Activated CD4-positive, alpha-beta T cell treated with anti-CD3 and anti-CD28 coated beads, Interleukin-2, amount 50 U/mL, for 4 hours (primary cell): ENCODE measurements around the gene FXYD2.

ENCODE experiments used
- DNase-seq, 2 experiments: peaks; one replicate each; pipeline ENCODE4 v3.0.0-alpha.2; 2020

Gene FXYD2

GRCh38 chr11:117834838-117835443 lies 10.4 kb upstream of the FXYD2 start:
- DNase-seq: no peak

GRCh38 chr11:117834068-117834810 lies 9.7 kb upstream of the FXYD2 start:
- no peak for DNase-seq

- DNase-seq: no peak
Measured at GRCh38 chr11:117833401-117833891, 8.9 kb upstream of the FXYD2 start.

GRCh38 chr11:117832511-117832910 lies 8.0 kb upstream of the FXYD2 start:
- DNase-seq: no peak

- no peak for DNase-seq
Measured at GRCh38 chr11:117831661-117832415, 7.3 kb upstream of the FXYD2 start.

- no peak for DNase-seq
Measured at GRCh38 chr11:117830674-117831351, 6.3 kb upstream of the FXYD2 start.

- DNase-seq: no peak
Measured at GRCh38 chr11:117830072-117830471, 5.5 kb upstream of the FXYD2 start.

- DNase-seq: no peak
Measured at GRCh38 chr11:117829369-117829725, 4.8 kb upstream of the FXYD2 start.

GRCh38 chr11:117828611-117829368 lies 4.2 kb upstream of the FXYD2 start:
- peak; percentile 87 to 88 for DNase-seq

GRCh38 chr11:117827521-117828511 lies 3.3 kb upstream of the FXYD2 start:
- no peak for DNase-seq

- no peak for DNase-seq
Measured at GRCh38 chr11:117826832-117827231, 2.3 kb upstream of the FXYD2 start.

- no peak for DNase-seq
Measured at GRCh38 chr11:117826190-117826570, 1.6 kb upstream of the FXYD2 start.

- no peak for DNase-seq
Measured at GRCh38 chr11:117825538-117826189, 1.1 kb upstream of the FXYD2 start.

GRCh38 chr11:117823946-117824420 lies 561 bp downstream of the FXYD2 start:
- DNase-seq: no peak

GRCh38 chr11:117823294-117823945 lies 1.1 kb downstream of the FXYD2 start:
- peak in 1 of 2 experiments; percentile 33 for DNase-seq

- DNase-seq: peak; percentile 54 to 55
Measured at GRCh38 chr11:117822074-117823033, 2.2 kb downstream of the FXYD2 start.

GRCh38 chr11:117821431-117821830 lies 3.1 kb downstream of the FXYD2 start:
- DNase-seq: no peak

GRCh38 chr11:117820516-117820915 lies 4.0 kb downstream of the FXYD2 start:
- no peak for DNase-seq

GRCh38 chr11:117820071-117820470 lies 4.5 kb downstream of the FXYD2 start:
- DNase-seq: no peak
